Measurements from ENCODE around the gene SFXN5.
"Not testable (repeated sequence)": the region's sequence is repeated elsewhere in the genome, so short reads cannot be mapped to it uniquely, and the experiment has no call there.

SFXN5 gene, protein sequence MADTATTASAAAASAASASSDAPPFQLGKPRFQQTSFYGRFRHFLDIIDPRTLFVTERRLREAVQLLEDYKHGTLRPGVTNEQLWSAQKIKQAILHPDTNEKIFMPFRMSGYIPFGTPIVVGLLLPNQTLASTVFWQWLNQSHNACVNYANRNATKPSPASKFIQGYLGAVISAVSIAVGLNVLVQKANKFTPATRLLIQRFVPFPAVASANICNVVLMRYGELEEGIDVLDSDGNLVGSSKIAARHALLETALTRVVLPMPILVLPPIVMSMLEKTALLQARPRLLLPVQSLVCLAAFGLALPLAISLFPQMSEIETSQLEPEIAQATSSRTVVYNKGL

DNA sequence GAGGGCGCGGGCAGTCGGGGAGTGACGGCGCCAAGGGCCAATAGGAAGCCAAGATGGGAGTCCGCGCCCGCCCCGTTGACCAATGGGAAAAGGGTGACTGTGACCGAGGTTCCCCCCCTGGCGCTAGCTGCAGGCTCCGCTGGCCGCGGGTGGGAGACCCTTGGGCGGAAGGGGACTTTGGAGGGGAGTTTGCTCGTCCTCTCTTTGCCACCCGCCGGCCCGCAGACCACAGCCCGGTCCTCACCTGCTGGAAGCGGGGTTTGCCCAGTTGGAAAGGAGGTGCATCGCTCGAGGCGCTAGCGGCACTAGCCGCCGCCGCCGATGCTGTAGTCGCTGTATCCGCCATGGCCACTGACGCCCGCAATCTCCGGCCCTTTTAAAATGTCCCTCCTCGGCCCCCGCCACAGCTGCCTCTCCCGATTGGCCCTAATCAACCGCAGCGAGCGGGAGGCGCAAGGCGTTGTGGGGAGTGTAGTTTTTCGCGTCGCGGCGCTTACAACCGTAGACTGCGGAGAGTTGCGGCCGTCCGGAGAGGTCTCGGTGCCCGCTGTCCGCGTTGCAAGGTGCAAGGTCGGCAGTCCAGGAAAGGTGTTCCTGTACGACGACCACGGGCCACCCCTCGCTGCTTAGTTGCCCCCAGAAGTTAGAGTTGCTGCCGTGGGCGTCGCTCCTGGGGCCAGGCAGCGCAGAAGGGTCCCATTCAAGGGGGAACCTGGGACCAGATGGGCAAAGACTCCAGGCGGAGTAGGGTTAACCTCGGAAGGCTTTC is at the start of gene SFXN5:
TSS of gene SFXN5 (minus strand) at position 353 of the 769 bp plus-strand sequence. CDS start at position 346, 7 bp downstream.
- peak; percentile 98 for DNase-seq

DNA sequence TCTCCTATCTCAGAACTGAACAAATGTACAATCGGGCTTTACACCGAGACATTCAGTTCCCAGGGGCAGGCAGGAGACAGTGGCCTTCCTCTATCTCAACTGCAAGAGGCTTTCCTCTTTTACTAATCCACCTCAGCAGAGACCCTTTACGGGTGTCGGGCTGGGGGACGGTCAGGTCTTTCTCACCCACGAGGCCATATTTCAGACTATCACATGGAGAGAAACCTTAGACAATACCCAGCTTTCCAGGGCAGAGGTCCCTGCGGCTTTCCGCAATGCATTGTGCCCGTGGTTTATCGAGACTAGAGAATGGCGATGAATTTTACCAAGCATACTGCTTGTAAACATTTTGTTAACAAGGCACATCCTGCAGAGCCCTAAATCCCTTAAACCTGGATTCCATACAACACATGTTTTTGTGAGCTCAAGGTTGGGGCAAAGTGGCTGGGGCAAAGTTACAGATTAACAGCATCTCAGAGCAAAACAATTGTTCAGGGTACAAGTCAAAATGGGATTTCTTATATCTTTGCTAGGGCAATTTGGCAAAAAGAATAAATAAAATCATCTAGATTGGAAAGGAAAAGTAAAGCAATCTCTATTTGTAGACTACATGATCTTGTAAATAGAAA is 48.2 kb upstream of the SFXN5 start:
- not testable (repeated sequence) for DNase-seq

DNA sequence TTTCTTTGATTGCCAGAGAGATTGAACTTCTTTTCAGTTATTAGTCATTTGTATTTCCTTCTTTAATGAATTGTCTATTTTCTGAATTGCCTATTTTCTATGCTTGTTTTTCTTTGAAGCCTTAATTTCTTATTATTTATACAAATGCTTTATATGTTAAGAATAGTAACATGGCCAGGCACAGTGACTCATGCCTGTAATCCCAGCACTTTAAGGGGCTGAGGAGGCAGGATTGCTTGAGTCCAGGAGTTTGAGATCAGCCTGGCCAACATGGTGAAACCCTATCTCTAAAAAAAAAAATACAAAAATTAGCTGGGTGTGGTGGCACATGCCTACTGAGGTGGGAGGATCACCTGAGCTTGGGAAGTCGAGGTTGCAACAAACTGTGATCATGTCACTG is 45.9 kb upstream of the SFXN5 start:
- DNase-seq, result no peak

DNA sequence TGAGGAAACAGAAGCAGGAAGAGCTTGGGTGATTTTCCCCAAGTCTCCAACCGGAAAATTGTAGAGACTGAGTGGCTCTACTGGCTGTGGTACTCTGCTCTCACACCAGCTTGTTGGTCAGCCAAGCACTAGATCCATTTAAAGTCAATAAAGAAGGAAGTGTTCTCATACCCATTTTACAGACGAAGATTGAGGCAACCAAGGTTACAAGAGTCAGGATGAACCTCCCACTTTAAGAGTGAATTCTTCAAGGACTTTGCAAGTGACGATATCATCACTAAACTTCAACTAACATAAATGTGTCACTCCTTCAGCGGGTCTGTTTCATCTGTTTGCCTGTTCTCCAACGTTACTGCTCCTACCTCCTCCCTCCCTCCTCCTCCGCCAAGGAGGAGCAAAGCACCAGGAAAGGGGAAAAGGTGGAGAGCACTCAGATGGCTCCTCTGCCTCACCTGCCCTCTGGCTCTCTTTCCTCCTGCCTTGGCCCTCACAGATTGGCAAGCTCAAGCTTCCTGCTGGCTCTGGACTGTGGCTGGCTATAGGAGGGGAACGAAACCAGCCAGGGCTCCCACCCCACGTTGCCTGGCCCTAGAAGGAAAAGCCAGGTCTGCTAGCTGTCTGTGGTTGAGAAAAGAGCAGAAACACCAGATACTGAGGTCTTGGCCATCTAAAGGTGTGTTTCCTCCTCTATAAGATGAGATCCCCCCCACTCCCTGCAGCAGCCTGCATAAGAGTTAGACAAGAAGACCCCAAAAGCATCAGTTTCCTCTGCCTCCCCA is 44.9 kb upstream of the SFXN5 start:
- no peak for DNase-seq

DNA sequence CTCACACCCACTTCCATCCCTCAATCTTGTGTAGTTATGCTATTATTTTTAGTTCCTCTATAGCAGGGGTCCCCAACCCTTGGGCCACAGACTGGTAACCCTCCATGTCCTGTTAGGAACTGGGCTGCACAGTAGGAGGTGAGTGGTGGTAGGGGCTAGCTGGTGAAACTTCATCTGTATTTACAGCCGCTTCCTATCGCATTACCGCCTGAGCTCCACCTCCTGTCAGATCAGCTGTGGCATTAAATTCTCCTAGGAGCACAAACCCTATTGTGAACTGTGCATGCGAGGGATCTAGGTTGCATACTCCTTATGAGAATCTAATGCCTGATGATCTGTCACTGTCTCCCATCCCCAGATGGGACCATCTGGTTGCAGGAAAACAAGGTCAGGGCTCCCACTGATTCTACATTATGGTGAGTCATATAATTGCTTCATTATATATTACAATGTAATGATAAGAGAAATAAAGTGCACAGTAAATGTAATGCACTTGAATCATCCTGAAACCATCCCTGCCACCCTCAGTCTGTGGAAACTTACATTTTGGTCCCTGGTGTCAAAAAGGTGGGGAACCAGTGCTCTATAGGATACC is 42.9 kb upstream of the SFXN5 start:
- DNase-seq, result no peak

DNA sequence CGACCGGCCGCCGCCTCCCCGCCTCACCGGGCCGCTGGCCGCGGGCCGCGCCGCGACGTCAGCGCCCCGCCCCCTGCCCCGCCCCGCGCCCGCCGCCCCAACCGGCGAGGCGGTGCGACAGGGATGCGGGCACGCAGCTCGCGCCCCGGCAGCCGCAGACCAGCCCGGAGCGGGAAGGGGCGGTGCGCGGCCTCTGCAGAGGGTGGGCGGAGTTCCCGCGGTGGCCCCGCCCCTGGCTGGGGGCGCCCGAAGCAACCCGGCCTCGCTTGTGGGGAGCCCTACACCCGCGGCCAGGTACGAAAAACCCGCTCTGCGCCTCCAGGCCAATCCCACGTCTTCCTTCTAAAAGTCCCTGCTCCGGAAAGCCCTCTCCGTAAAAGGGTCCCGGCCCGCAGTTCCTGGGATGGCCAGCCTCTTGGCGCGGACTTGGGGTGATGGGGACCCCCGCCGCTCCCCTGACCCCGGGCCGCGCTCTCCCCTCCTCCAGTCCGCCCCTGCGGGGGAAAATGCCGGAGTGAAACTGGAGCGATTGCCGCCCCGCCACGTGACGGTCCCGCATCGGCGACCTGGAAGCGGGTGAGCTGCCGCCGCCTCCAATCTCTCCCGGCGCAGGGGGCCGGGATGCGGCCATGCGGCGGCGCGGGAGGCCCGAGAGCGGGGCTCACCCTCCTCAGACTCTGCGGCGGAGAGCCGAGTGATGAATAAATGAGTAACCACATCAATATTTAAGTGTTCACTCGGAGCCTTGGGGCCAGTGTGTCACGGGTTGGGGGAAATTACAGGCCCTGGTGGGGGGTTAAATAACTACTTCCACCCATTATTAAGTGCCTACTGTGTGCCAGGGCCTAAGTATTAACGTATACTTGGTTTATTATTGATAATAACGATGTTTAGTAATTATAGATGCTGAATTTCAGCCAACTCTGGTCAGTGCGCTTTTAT is 41.7 kb upstream of the SFXN5 start, which contains the start of gene RAB11FIP5:
TSS of gene RAB11FIP5 (minus strand) at position 36 of the 942 bp plus-strand sequence. CDS start 171 bp downstream, outside the sequence.
- peak; percentile 57 for DNase-seq

DNA sequence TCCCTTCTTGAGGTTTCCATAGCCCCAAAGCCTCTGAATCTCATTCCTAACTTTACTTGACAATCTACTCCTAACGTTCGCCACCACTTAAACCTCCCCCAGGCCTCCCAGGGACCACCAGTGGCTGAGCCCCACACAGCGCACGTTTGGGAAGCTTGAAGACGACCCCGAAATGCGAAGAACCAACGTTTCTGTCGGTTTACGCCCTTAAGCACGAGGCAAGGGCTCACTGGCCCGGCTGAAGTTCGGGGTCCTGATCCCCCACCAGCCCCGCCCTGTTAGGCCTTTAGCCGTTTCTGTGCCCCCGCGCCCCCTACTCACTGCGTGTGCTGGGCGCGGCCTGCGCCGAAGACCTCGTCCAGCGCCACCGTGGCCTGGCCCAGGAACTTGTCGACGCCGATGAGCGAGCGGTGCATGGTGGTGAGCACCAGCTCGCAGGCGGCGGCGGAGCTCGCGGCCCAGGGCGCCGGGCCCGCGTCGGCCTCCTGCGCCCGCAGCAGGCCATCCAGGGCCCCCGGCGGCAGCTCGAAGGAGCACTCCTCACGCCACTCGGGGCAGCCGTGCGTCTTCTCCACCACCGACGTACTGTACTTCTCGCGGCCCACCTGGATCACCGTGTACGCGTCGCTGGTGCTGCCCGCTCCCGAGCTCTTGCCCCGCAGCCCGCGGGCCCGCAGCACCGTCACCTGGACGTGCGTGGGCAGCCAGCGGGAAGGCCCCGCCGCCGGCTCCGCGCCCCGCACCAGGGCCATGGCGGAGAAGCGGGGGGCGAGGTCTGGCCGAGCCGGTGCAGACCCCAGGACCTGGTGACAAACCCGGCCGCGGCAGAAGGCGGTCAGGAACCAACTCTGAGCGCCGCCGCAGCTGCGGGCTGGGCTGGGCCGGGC is 40.8 kb upstream of the SFXN5 start:
- DNase-seq, result peak; percentile 43

DNA sequence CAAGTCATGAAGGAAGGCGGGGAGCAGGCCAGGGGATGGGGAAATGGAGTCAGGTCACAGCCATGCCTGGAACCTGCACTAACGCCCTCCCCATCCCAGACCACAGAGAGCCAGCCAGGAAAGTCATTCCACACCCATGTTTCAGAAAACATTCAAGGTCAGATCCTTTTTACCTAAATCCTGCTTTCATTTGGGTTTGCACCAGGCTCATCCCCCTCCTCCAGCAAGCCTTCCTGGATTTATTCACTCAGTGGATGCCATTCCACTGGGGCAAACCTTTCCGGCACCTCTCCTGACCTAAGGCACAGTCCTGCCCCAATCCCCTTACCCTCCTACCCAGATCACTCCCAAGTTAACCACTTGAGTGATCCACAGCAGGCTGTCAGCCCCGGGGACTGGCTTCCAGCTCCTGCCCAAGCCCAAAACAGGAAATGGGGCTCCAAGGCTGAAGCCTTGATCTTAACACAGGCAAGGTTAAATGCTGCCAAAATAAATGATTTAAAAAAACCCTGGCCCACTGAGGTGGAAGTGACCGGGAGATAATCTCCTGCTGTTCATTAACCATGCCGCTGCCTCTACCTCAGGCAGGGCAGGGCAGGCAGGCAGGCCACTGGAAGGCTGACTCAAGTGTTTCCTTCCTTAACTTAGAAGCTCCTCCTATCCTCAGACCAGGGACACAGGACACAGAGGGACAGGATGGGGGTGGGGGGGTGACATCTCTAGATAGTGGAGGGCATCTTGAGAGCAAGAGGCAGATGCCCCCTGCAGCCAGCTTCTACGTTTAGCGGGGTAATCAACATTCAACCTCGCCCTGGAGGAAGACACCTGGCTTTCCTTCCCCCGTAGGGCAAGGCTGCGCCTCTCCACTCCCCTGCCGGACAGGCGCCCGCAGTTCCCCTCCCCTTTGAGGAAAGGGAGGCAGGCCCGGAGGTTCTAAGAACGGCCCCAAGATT is 39.8 kb upstream of the SFXN5 start:
- peak; percentile 32 for DNase-seq

DNA sequence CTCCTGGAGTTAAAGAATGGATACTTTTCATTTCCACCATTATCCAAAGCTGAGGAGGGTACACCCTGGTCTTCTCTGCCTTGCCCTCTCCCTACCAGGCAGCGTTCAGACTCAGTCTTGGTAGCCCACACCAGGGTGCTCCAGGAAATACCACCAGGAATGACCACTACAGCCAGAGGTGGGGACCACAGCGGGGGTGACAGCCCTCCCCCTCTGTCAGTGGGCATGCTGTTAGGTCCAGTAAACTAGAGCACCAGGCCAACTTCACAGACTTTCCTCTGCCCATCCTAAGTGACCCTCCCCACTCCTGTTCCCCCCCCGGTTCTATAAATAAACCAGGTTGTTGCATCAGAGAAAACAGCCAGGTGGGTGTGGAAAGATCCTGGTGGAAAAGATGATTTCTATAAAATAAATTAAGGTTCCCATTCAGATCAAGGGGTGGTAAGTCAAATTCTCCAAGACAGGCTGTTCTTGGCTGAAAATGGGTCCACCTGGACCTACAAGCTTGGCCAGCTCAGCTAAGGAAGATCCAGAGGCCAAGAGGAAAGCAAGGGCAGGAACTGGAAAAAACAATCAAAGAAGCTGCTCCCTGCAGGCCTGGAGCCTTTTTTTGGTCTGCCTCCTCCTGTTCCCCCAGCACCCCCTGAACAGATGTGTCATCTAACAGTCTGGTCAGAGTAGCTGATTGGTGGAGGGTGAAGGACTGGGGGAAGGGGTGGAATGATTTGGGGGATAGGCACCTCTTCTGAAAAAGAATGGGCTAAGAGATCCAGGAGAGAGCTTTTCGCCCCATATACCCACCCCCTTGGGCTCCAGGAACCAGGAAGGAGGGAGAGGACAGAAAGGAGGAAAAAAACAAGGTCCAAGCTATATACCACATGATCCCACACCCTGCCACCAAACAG is 38.9 kb upstream of the SFXN5 start:
- DNase-seq, result no peak

DNA sequence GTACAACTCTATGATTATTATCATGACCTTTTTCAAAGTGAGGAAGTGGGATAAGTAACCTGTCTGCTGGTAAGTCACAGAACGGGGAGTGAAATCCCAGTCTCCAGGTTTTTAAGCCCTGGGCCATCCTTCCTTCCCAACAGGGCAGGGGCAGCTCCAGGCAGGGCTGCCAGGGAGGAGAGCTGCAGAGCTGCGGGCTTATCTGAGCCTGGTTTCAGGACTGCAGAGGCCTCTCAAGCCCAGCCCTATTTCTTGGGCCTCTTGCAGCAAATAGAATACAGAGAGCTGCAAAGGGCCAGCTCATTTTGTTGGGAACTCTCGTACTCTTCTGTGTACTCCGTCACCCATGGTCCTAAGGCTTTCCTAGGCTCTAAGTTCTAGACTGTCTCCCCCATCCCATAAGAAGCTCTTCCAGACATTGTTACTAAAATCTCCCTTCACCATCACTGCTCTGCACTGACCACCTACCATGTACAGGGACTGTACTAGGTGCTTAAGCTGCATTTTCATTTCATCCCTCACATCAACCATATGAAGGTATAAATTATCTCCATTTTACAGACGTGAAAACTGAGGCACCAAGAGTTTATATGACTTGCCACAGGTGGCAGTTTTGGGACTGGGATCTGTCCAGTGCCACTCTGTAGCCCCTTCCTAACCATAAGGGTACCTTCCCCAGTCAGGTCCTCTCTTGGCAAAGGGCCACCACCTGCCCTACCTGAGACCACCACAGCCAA is 38.1 kb upstream of the SFXN5 start:
- no peak for DNase-seq

DNA sequence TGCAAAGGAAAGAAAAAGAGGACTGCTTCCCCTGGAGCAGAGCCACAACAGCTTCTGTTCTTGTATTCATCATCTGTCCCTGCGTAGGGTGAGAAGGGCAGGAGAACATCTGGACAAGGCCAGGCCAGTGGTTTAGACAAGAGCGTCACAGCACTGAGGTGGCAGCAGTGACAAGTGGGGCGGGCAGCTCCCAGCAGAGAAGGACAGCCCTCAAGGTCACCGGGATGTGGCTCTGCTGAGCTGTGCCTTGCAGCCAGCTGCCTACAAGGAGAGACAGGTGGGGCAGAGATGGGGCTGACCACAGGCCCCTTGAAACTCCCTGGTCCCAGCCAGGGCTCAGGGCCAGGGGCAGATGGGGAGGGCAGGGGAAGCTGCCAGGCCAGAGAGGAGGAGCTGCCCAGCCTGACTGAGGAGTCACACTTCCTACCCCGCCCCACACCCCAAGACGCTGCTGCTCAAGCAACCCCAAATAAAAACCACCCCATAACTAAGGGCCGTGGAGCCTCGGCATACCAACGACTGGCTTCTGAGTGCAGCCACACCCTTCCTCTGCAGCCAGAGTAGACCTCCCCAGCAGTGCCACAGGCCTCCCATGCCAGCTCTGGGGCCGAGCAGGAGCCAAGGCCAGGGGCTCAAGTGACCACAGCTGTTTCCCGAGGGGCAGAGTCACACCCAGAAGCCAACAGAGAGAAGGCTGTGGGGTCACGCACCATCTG is 35.9 kb upstream of the SFXN5 start:
- peak; percentile 63 for DNase-seq

DNA sequence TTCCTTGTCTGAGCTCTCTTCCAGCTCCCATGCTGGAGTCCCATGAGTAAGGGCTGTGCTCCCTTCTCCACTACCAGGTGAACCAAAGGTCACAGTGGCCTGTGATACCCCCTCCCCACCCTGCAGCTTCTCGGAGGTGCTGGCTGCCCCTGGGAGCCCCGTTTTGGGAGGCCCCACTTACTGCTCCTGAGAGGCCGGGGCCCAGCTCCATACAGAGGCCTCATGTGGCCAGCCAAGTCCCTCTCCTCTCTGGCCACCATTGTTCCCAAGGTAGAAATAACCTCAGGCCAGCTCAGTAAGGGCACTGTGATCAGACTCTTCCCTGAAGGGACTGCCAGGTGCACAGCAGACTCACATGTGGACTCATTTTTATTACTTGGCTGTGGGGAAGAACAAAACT is 35.3 kb upstream of the SFXN5 start:
- no peak for DNase-seq

DNA sequence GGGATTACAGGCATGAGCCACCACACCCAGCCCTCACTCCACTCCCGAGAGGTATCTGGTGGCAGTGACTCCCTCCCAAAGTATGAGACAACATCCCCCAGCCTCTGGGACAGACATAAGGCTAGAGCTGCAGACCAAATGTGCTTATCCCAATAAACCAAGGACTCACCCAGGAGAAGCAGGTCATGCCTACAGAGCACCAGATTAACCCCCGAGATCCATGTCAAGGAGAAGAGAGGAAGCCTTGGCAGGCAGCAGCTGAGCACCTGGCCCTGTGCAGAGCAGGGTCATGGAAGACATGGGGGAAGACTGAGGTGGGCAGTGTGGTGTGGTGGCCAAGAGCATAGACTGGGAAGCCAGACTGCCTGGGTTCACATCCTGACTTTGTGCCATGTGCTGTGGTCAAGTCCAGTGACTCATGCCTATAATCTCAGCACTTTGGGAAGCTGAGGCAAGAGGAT is 34.0 kb upstream of the SFXN5 start:
- DNase-seq, result no peak

DNA sequence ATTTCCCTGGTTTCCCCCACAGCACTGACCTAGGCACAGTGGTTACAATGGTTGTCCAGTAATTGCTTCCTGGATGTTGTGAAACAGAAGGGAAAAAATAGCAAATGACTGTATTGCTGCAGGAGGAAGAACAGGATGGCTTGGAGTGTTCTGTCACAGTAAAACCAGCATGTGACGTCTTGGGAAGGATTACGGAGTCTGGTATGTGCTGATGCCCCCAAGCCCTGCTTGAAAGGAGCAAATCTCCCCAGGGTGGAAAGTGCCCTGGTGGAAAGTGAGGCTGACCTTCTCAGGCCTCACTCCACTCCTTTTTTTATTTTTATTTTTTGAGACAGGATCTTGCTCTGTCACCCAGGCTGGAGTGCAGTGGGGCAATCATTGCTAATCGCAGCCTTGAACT is 33.4 kb upstream of the SFXN5 start:
- no peak for DNase-seq

DNA sequence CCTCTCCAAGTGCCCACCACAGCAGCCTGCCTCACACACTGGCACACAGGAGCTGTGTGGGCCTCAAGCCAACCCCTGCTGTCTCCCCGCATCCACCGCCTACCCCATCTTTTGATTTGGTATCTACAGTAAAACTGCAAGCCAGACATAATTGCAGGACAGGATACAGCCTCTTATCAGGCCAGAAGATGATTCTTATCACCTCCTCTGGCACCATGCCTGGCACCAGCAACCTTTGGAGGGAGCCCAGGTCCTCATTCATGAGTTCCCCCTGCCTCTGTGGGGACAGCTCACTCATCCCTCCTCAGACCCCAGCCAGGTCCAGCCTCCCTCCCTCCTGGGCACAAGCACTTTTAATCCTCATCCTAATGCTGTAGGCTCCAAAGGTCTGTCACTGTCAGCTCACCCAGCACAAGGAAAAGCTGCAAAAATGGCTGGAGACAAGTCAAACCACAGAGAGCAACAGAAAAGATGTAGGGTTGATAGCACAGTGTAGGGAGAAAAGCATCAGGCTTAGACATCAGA is 31.6 kb upstream of the SFXN5 start:
- DNase-seq, result peak; percentile 76

DNA sequence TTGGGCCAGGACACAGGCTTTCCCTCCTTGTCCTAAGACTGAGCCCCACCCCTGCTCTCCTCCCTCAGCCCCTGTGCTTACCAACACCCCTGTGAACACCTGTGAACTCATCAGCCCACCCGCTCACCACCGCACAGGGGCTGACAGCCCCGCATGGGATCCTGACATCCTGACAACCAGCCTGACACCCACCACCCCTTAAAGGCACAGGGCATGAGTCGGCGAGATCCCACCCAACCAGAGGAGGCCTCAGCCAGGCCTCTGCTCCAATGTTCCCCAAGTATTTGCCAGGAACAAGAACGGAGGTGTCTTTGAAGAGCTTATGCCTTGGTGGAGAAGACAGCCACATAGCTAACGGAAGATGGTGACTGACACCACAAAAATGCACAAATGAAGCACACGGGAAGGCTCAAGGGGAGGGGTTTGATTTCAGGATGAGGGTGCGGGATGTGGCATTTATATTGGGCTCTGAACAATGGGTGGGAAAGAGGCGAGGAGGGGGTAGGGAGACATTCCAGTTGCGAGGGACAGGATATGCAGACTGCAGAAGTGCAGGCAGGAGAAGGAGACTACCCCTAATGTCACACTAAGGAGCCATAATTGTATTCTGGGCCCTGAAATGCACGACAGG is 30.2 kb upstream of the SFXN5 start:
- DNase-seq, result no peak
